Right lobe of liver (tissue), 6 donors: ENCODE data around the gene BHLHE40. TPM values are rescaled to one million over a fixed set of nuclear protein-coding genes. Genes with fewer than 3 reads are reported as not detected.

Experiments
- ATAC-seq, 4 donors: fragments of 200-7000 bp; cut with Tn5 transposase; one replicate each; pipeline ENCODE4 v1.9.1; 2020; ENCODE audit warnings: mild to moderate bottlenecking in 4 of 4, moderate library complexity in 4 of 4
- DNase-seq, 3 donors: peaks; one replicate each; pipeline ENCODE4 v3.0.0-alpha.2; 2020
- H3K27ac ChIP-seq, 3 donors: fragments of 200-600 bp; one replicate each; pipeline ENCODE4 v1.8.0; 2022
- H3K27me3 ChIP-seq, 2 donors: fragments of 200-600 bp; one replicate each; pipeline ENCODE4 v1.8.0; 2022
- H3K36me3 ChIP-seq, 4 donors: fragments of 200-600 bp; sonication (generic) in 1 of 4; one replicate each; pipeline versions ENCODE4 v1.5.1 to v1.8.0; 2017 to 2022; ENCODE audit warnings: control low read depth in 1 of 4
- H3K4me1 ChIP-seq, 4 donors: fragments of 200-600 bp; sonication (generic) in 1 of 4; one replicate each; pipeline versions ENCODE4 v1.5.1 to v1.8.0; 2017 to 2022; ENCODE audit warnings: control low read depth in 1 of 4
- H3K4me3 ChIP-seq, 3 donors: fragments of 200-600 bp; one replicate each; pipeline ENCODE4 v1.8.0; 2022
- H3K9me3 ChIP-seq, 4 donors: fragments of 200-600 bp; sonication (generic) in 1 of 4; one replicate each; pipeline versions ENCODE4 v1.5.1 to v1.8.0; 2017 to 2022; ENCODE audit warnings: control low read depth in 1 of 4
- CTCF ChIP-seq, 4 donors: fragments of 200-600 bp in 3 of 4; fragments of 450-650 bp in 1 of 4; IDR thresholded peaks; one replicate each; pipeline versions ENCODE4 v1.5.1 to v1.8.0; 2016 to 2022; ENCODE audit warnings: antibody characterized with exemption in 4 of 4, mild to moderate bottlenecking in 2 of 4
- POLR2A ChIP-seq: fragments of 450-650 bp; IDR thresholded peaks from one replicate; pipeline ENCODE4 v1.6.1; 2017; ENCODE audit warnings: antibody characterized with exemption, mild to moderate bottlenecking
- WGBS: methylation state at CpG from one replicate; pipeline ENCODE4 v1.1.6; 2018; ENCODE audit warnings: low coverage, low lambda C conversion rate; ENCODE audit not compliant: insufficient coverage; ENCODE audit errors: missing lambda C conversion rate; 5-methylcytosine and 5-hydroxymethylcytosine counted together
- intact Hi-C, 2 donors: fragments of 100-400 bp; cut with DNase I; formaldehyde crosslinking; loops; one replicate each; pipeline versions ENCODE4 v1.11.2 to v1.14.1; 2022
- total RNA-seq, 6 experiments: library from RNA; depleted of rRNA in 2 of 6; stranded (reverse); fragments of >200 nt in 2 of 6; fragmentation: NEBNext Ultra II Directional in 3 of 6; extraction: Animal tissue kit (Norgen Biotek cat#: 25700) in 3 of 6; gene quantifications; one replicate each; pipeline versions ENCODE4 v1.1.0 to v1.2.4, GENCODE V29; 2016 to 2023
- donor health status: DM: no; HTN: yes; CAD: no.
- donor health status: DM: no; HTN: no; CAD: no.
- donor health status: DM: no; HTN: no; CAD: no.
- donor health status: DM: no; HTN: yes; CAD: no.
- donor health status: DM: no; HTN: yes; CAD: no.

BHLHE40 gene
- total RNA-seq, 6 experiments from 2014 or later, result 19.0 to 170 (median 57.7) TPM

DNA sequence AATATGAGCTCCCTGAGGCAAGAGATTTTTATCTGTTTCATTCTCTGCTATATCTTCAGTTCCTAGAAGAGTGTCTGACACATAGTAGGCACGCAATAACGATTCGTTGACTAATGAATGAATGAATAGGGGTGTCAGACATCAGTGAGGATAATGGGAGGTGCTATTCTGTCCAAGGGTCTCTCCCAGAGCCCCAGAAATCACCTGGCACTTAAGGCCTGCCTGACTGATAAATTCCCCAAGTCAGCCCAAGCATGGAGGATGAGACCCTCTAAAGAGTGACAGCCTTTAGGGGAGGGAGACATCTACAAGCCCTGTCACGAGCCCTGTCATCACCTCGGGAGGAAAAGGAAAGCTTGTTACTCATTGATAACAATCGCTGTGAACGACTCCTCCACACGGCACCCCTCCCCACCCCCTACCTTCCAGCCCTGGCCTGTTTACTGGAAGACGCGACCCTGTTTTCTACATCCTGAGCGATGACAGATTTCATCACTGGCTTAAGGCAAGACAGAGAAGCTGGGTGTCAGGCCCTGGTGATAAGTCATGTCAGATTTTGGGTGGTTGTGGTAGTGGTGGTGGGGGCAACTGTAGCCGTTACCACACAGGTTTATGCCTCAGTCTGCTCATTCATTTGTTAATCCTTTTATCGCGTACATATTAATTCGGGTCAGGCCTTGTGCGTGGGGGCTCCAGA, 23.1 kb downstream of the BHLHE40 start:
- H3K27me3 ChIP-seq, result no peaks in the 10 kb centered on the region
- intact Hi-C loops, result no loop called here

DNA sequence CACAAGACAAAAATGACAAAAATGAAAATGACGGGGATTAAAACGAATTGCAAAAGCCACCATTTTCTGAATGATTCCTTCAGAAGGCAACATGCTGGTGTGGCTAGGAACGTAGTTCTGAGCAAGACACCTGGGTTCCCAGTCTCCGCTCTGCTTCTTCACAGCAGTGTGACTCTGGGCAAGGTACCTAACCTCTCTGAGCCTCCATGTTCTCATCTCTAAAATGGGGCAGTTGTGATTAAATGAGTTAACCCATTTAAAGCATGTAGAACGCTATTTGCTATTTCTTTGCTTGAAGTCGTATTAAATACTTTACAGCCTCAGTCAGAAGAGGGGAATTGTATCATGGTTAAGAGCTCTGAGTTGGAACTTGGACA, 23.6 kb downstream of the BHLHE40 start:
- Histone ChIP-seq H3K9me3 (no peaks in the 10 kb centered on the region), H3K27ac (no peak overlapping the region), H3K27me3 (no peaks in the 10 kb centered on the region), H3K36me3 (no peaks in the 10 kb centered on the region), H3K4me1 (no peaks in the 10 kb centered on the region), H3K4me3 (no peak overlapping the region)
- no peak for DNase-seq
- intact Hi-C loops, result no loop called here
- WGBS, result 65% methylated on average over 5 of the region's 6 CpGs
- no peak for TF ChIP-seq CTCF (IDR thresholded peaks at IDR 0.05)
- ATAC-seq, result no peak

More for the DNA sequence above, 23.1 kb downstream of the BHLHE40 start:
- Histone ChIP-seq H3K4me3 (no peak overlapping the region), H3K36me3 (no peaks in the 10 kb centered on the region), H3K4me1 (no peaks in the 10 kb centered on the region), H3K27ac (no peak overlapping the region), H3K9me3 (no peaks in the 10 kb centered on the region)
- WGBS, result 70% methylated on average over 16 of the region's 16 CpGs
- DNase-seq (no peak), ATAC-seq (no peak)
- TF ChIP-seq POLR2A (no peak), CTCF (IDR thresholded peaks at IDR 0.05) (no peak)

- ATAC-seq (no peak), DNase-seq (no peak)
- no peak for TF ChIP-seq POLR2A
- TF ChIP-seq CTCF (IDR thresholded peaks at IDR 0.05), result no peak
- Histone ChIP-seq H3K4me1 (no peaks in the 10 kb centered on the region), H3K27me3 (no peaks in the 10 kb centered on the region), H3K36me3 (no peaks in the 10 kb centered on the region), H3K4me3 (no peak overlapping the region), H3K9me3 (no peaks in the 10 kb centered on the region), H3K27ac (no peak overlapping the region)
- WGBS, result 97% methylated on average over 6 of the region's 12 CpGs
- intact Hi-C loops, result no loop called here
These were observed 25.3 kb downstream of the BHLHE40 start for GRCh38 chr3:5004319-5005152.

DNA sequence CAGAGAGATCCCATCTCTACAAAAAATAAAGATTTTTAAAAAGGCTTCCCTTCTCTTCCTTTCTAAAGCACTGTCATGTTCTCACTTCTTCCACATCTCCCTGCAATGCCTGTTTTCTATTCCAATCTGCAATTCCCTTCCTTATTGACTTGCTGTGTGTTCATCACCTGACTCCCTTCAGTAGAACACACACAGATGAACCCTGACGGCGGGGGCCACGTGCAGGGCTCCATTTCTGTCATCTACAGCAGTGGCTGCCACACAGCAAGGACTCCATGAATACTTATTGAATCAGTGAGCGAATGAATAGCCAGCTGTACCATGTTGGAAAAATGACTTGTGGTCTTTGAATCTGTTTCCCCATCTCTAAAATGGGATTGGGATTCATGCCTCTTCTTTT, 26.1 kb downstream of the BHLHE40 start:
- H3K4me1 ChIP-seq, result no peaks in the 10 kb centered on the region
- DNase-seq, result no peak
- no peaks in the 10 kb centered on the region for H3K27me3 ChIP-seq
- H3K27ac ChIP-seq, result no peak overlapping the region
- no peaks in the 10 kb centered on the region for H3K36me3 ChIP-seq
- WGBS, result 67% methylated on average over 4 of the region's 4 CpGs
- no peak overlapping the region for H3K4me3 ChIP-seq
- H3K9me3 ChIP-seq, result no peaks in the 10 kb centered on the region
- ATAC-seq, result no peak
- intact Hi-C loops, result no loop called here
- TF ChIP-seq CTCF (IDR thresholded peaks at IDR 0.05) (no peak), POLR2A (no peak)
